GM18520 (cell line): ENCODE measurements around the gene SDHAF3.

Experiments used
- ATAC-seq: cut with Tn5 transposase; IDR thresholded peaks from one replicate; pipeline ENCODE4 v1.9.1; 2021; ENCODE audit not compliant: unreplicated experiment

The SDHAF3 gene

DNA sequence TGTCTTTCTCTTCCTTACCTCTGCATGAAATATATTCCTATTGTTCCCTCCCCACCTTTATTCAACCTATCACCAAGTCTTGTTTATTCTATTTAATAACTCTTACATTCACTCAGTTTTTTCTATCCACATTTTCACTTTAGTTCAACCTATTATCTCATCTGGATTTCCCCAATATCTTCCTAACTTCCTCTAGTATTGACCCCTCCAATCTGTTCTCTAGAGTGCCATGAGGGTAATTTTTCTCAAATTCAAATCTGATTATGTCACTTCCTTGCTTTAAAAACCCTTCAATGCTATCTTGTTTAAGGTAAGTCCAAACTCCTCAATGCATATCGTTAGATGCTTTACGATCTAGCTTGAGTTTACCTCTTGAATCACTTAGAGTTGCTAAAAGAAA, 86.5 kb downstream of the SDHAF3 start:
- no peak for ATAC-seq

DNA sequence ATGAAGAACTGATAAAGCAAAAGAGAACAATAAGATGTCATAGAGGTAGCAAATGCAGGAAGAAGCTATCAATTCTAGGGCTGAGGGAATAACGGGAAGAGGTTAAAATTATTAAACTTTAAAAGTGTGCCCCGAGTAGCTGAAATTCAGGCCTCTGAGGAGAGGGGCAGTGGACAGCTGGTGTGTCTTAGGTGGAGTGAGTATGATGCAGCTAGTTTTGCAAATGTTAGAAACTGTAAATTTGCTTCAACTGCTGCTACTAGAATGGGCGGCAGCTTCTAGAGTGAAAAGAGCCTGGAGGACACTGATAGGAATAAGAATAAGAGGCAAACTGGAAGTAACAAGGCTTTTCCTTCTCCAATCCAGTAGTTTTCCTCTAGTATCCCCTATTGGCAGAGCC, 87.3 kb downstream of the SDHAF3 start:
- ATAC-seq: no peak

- ATAC-seq: no peak
Observed at GRCh38 chr7:97215556-97215955, 98.1 kb downstream of the SDHAF3 start.

- ATAC-seq: no peak
Observed at GRCh38 chr7:97218767-97219166, 101.3 kb downstream of the SDHAF3 start.

- no peak for ATAC-seq
Observed at GRCh38 chr7:97219237-97219636, 101.7 kb downstream of the SDHAF3 start.

DNA sequence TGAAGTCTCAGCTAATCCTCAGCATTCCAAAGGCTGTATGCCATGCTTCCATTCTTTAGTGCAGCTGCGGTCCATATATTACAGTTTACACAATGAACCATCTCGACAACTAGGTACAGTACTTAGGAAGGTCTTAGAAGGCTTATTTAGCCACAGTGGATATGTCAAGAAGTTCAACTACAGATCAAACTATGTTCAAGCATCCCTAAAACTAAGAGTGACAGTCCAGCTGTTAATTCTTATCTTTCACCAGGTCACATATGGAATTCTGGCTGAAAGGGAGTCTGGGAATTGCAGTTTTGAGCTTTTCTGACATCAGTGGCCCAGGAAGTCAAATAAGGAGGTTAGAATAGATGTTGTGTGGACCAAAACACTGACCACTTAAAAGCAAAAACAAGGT, 106.8 kb downstream of the SDHAF3 start:
- no peak for ATAC-seq

- ATAC-seq: peak; percentile 64
Observed at GRCh38 chr7:97226541-97226940, 109.0 kb downstream of the SDHAF3 start.
